SK-N-SH (cell line): Measurements from ENCODE around the gene BCL7B. TPM values are rescaled to one million over a fixed set of nuclear protein-coding genes. Genes with fewer than 3 reads are reported as not detected.

ENCODE experiments used
- CTCF ChIA-PET: fragments of 300-600, 350-600 bp; formaldehyde crosslinking; extraction: SDS; loops from one replicate; lab custom pipeline; 2021; lab: Yijun Ruan, JAX
- POLR2A ChIA-PET: fragments of 350-600 bp; sonication (Branson Sonifier 250); formaldehyde crosslinking; extraction: SDS; loops from one replicate; lab custom pipeline; 2020; ENCODE audit warnings: antibody characterized with exemption, inconsistent platforms; lab: Yijun Ruan, JAX
- DNase-seq: peaks from one replicate; pipeline ENCODE4 v3.0.0; 2012
- H2AFZ ChIP-seq: fragments of 200-600 bp; sonication (generic); 2 replicates; pipeline ENCODE4 v1.8.1; 2016; ENCODE audit warnings: antibody characterized with exemption, mild to moderate bottlenecking, low read depth
- H3F3A ChIP-seq: fragments of 200-600 bp; sonication (generic); replicated peaks from 2 replicates; pipeline ENCODE3; 2016; ENCODE audit warnings: antibody characterized with exemption, mild to moderate bottlenecking; ENCODE audit not compliant: insufficient read depth
- H3K27ac ChIP-seq, 2 experiments: fragments of 200-500 bp in 1 of 2; fragments of 200-600 bp in 1 of 2; sonication (Bioruptor generic) in 1 of 2; sonication (generic), shearing (Covaris generic) in 1 of 2; 2 replicates each; pipeline versions ENCODE4 v1.5.1 to v1.6.1; 2014 to 2016; ENCODE audit warnings: low read depth in 2 of 2, inconsistent platforms in 1 of 2, low read length in 1 of 2, mild to moderate bottlenecking in 1 of 2, mixed read lengths in 1 of 2
- H3K27me3 ChIP-seq: fragments of 200-600 bp; sonication (generic), shearing (Covaris generic); 2 replicates; pipeline ENCODE4 v1.6.1; 2016; ENCODE audit warnings: mixed run types; ENCODE audit not compliant: insufficient read depth
- H3K36me3 ChIP-seq, 2 experiments: fragments of 200-500 bp in 1 of 2; fragments of 200-600 bp in 1 of 2; sonication (Bioruptor generic) in 1 of 2; sonication (generic) in 1 of 2; replicated peaks in 1 of 2; 2 replicates each; pipeline versions ENCODE3 to v1.5.1; 2014 to 2016; ENCODE audit warnings: low read length in 1 of 2, mild to moderate bottlenecking in 1 of 2; ENCODE audit not compliant: insufficient read depth in 2 of 2, control insufficient read depth in 1 of 2
- H3K4me1 ChIP-seq, 2 experiments: fragments of 200-500 bp in 1 of 2; fragments of 200-600 bp in 1 of 2; sonication (Bioruptor generic) in 1 of 2; sonication (generic), shearing (Covaris generic) in 1 of 2; 2 replicates each; pipeline versions ENCODE4 v1.5.1 to v1.6.1; 2014 to 2016; ENCODE audit warnings: low read depth in 1 of 2, low read length in 1 of 2, mixed run types in 1 of 2; ENCODE audit not compliant: insufficient read depth in 2 of 2, control insufficient read depth in 1 of 2
- H3K4me2 ChIP-seq: fragments of 200-600 bp; sonication (generic), shearing (Covaris generic); 2 replicates; pipeline ENCODE4 v1.6.1; 2017; ENCODE audit warnings: mixed run types
- H3K4me3 ChIP-seq, 2 experiments: fragments of 200-500 bp in 1 of 2; fragments of 200-600 bp in 1 of 2; sonication (Bioruptor generic) in 1 of 2; sonication (generic), shearing (Covaris generic) in 1 of 2; 2 replicates each; pipeline versions ENCODE4 v1.5.1 to v1.8.1; 2014 to 2016; ENCODE audit warnings: low read depth in 2 of 2, inconsistent platforms in 1 of 2, low read length in 1 of 2, mild to moderate bottlenecking in 1 of 2, mixed read lengths in 1 of 2, moderate library complexity in 1 of 2
- H3K79me2 ChIP-seq: fragments of 200-600 bp; sonication (generic); 2 replicates; pipeline ENCODE4 v1.8.1; 2017; ENCODE audit warnings: mild to moderate bottlenecking; ENCODE audit not compliant: insufficient read depth
- H3K9ac ChIP-seq: fragments of 200-600 bp; sonication (generic); 2 replicates; pipeline ENCODE4 v1.6.1; 2017; ENCODE audit warnings: mixed run types
- H3K9me2 ChIP-seq: fragments of 200-600 bp; sonication (generic); 2 replicates; pipeline ENCODE4 v1.6.1; 2017; ENCODE audit warnings: mixed run types
- H3K9me3 ChIP-seq: fragments of 200-600 bp; sonication (generic); 2 replicates; pipeline ENCODE4 v1.6.1; 2017; ENCODE audit warnings: mixed run types, mild to moderate bottlenecking, moderate library complexity
- H4K20me1 ChIP-seq: fragments of 200-600 bp; sonication (generic); 2 replicates; pipeline ENCODE4 v1.6.1; 2017; ENCODE audit warnings: mild to moderate bottlenecking, mixed run types; ENCODE audit not compliant: insufficient read depth
- CTCF ChIP-seq: fragments of 200-600 bp; sonication (generic); IDR thresholded peaks from 2 replicates; pipeline ENCODE4 v1.6.1; 2017; ENCODE audit warnings: antibody characterized with exemption, mild to moderate bottlenecking, moderate library complexity
- ELF1 ChIP-seq: IDR thresholded peaks from 2 replicates; pipeline ENCODE4 v1.4.0; 2012
- EZH2phosphoT487 ChIP-seq: fragments of 200-600 bp; sonication (generic); IDR thresholded peaks from 2 replicates; pipeline ENCODE4 v1.6.1; 2017; ENCODE audit warnings: low read depth, mixed run types, mild to moderate bottlenecking, antibody characterized with exemption, moderate library complexity, borderline replicate concordance
- FOSL2 ChIP-seq: IDR thresholded peaks from 2 replicates; pipeline ENCODE4 v1.4.0; 2012; ENCODE audit warnings: low read depth, mild to moderate bottlenecking, moderate library complexity, borderline replicate concordance
- FOXJ3 ChIP-seq: sonication (generic); formaldehyde crosslinking; IDR thresholded peaks from 2 replicates; pipeline ENCODE4 v1.5.1; 2020; ENCODE audit warnings: mild to moderate bottlenecking, missing genetic modification reagents
- MEF2A ChIP-seq: IDR thresholded peaks from 2 replicates; pipeline ENCODE4 v1.4.0; 2012; ENCODE audit warnings: low read depth, borderline replicate concordance
- NRF1 ChIP-seq: IDR thresholded peaks from 2 replicates; pipeline ENCODE4 v1.6.1; 2012; ENCODE audit warnings: low read depth, mild to moderate bottlenecking, low read length
- POLR2AphosphoS5 ChIP-seq: IDR thresholded peaks from 2 replicates; pipeline ENCODE4 v1.6.1; 2012; ENCODE audit warnings: low read depth, low read length
- RAD21 ChIP-seq: IDR thresholded peaks from 2 replicates; pipeline ENCODE4 v1.6.1; 2012; ENCODE audit warnings: mild to moderate bottlenecking, low read length
- RXRA ChIP-seq: IDR thresholded peaks from 2 replicates; pipeline ENCODE4 v1.4.0; 2012; ENCODE audit warnings: low read depth, mild to moderate bottlenecking, borderline replicate concordance
- TEAD4 ChIP-seq: IDR thresholded peaks from 2 replicates; pipeline ENCODE4 v1.4.0; 2012; ENCODE audit warnings: mild to moderate bottlenecking, borderline replicate concordance; ENCODE audit not compliant: insufficient read depth
- WGBS: methylation state at CpG from one replicate; pipeline ENCODE4 v1.1.6; 2017; ENCODE audit warnings: low lambda C conversion rate; 5-methylcytosine and 5-hydroxymethylcytosine counted together
- polyA plus RNA-seq, 3 experiments: library from polyadenylated mRNA; depleted of rRNA; stranded (reverse); fragments of >200 nt; gene quantifications; 2 replicates each; pipeline ENCODE4 v1.2.3, GENCODE V29; 2012

Gene BCL7B
- polyA plus RNA-seq, 1 of the 3 experiments (the other 2 are of a cell fraction), result 114 TPM

GRCh38 chr7:73512018-73512780 lies 45.3 kb downstream of the BCL7B start:
- Histone ChIP-seq H3K36me3 (peaks cover 32 to 89% of the 10 kb centered on the region in 2 experiments), H3K4me1 (no peaks in the 10 kb centered on the region), H3F3A (peaks cover 22% of the 10 kb centered on the region), H3K9me3 (no peaks in the 10 kb centered on the region), H2AFZ (no peak overlapping the region), H3K79me2 (peaks cover 100% of the 10 kb centered on the region), H3K4me2 (no peak overlapping the region), H3K4me3 (no peak overlapping the region), H4K20me1 (peaks cover 79% of the 10 kb centered on the region), H3K27me3 (no peaks in the 10 kb centered on the region), H3K9ac (no peak overlapping the region), H3K27ac (peak overlapping the region in 1 of 2 experiments; percentile 31; a peak in 2 of 4 replicates), H3K9me2 (no peaks in the 10 kb centered on the region)
- ChIA-PET CTCF (interaction anchor here (0.6 to 0.9 kb wide), 2 partner anchors 61 to 222 kb away, joined by 3 read pairs; no protein-coding TSS in a partner anchor), POLR2A (interaction anchor here (1.0 kb wide), 1 partner anchor 17 kb away, joined by 3 read pairs; no protein-coding TSS in a partner anchor)
- WGBS, result 86% methylated on average over 8 of the region's 8 CpGs
- no peak for DNase-seq
- TF ChIP-seq CTCF, result no peak

DNA sequence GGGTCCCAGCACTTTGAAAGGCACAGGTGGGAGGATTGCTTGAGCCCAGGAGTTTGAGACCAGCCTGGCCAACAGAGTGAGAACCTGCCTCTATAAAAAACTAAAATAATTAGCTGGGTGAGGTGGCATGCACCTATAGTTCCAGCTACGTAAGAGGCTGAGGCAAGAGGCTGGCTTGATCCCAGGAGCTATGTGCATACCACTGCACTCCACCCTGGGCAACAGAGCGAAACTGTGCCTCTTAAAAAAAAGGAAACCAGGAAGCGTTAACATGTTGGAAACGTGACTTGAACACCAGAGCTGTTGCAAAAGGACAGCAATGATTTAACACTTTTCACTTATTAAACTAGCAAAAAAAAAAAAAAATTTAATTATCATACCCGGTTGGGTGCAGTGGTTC lies 48.0 kb downstream of the BCL7B start:
- peaks cover 44 to 86% of the 10 kb centered on the region in 2 experiments for H3K36me3 ChIP-seq
- ChIA-PET POLR2A (interaction anchor here (1.5 kb wide), 1 partner anchor 13 kb away, joined by 7 read pairs; the partner anchor contains the start of gene BAZ1B), CTCF (interaction anchor here (1.6 to 1.7 kb wide), 2 partner anchors 11 to 58 kb away, joined by 4 to 5 read pairs; no protein-coding TSS in a partner anchor)
- H3K9me2 ChIP-seq, result no peaks in the 10 kb centered on the region
- H3K27me3 ChIP-seq, result no peaks in the 10 kb centered on the region
- no peak overlapping the region for H3K9ac ChIP-seq
- TF ChIP-seq POLR2AphosphoS5 (no peak), MEF2A (no peak), NRF1 (no peak), RAD21 (no peak), FOXJ3 (CRISPR knock-in tag) (no peak), ELF1 (no peak), FOSL2 (no peak), EZH2phosphoT487 (no peak), TEAD4 (no peak), RXRA (no peak)
- H3K9me3 ChIP-seq, result no peaks in the 10 kb centered on the region
- no peak overlapping the region for H2AFZ ChIP-seq
- WGBS, result 97% methylated on average over 5 of the region's 5 CpGs
- H3K4me1 ChIP-seq, result no peaks in the 10 kb centered on the region
- no peak overlapping the region for H3K4me3 ChIP-seq
- H3K27ac ChIP-seq, result no peak overlapping the region
- H3K4me2 ChIP-seq, result no peak overlapping the region
- no peak for DNase-seq
- H4K20me1 ChIP-seq, result peaks cover 70% of the 10 kb centered on the region
- peaks cover 27% of the 10 kb centered on the region for H3F3A ChIP-seq
- H3K79me2 ChIP-seq, result peaks cover 99% of the 10 kb centered on the region
